SIG-M5 treated with dmso at 0.1 percent for 504 hours (cell line): ENCODE measurements around the gene SLC22A1.

ENCODE experiments used
- DNase-seq: peaks from one replicate; lab custom pipeline; 2025; ENCODE audit not compliant: unreplicated experiment; lab: John Stamatoyannopoulos, UW

The SLC22A1 gene

DNA sequence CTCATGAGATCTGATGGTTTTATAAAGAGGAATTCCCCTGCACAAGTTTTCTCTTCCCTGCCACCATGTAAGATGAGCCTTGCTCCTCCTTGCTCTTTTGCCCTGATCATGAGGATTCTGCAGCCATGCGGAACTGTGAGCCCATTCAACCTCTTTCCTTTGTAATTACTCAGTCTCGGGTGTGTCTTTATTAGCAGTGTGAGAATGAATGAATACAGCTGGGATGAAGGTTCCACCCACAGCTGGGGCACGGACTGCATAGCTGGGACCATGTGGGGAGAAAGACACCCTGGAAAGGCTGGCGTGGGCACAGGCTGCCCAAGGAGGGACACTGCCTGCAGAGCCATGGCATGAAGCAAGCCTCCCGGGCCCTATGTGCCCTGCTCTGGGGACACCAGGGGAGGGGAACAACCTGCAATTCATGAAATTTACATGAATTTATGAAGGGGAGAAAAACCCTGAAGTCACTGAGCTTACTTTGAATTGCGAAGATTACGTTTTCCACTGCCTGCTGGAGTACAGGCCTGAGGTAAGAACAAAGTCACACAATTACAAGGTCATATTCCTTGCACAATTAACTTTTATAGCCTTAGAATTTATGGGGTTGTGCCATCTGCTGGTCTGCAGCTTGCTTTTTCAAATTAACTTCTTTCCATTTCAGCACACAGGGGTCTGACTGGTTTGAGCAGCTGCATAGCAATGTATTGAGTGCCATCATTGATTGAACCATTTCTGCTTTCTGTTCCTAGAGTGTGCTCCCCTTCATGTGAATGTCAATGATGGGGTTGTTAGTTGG, 46.2 kb downstream of the SLC22A1 start:
- no peak for DNase-seq

GRCh38 chr6:160170018-160170680, 48.5 kb downstream of the SLC22A1 start:
- DNase-seq: no peak

DNA sequence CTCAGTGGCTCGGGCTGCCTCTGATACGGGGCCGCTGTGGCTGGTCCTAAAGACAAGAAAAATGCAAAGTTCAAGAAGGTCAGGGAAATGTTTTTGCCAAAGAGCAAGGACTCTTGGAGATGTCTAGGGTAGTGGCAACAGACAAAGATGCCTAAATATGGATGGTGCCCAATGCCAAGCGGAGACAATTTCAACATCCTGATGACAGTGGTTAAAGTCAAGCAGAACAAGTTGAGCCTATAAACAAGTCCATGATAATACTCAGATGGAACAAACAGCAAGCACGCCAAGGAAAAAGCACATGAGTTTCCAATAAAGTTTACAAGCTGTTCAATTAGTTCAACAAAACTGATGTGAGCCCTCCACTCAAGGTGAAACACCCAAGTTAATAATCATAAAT, 51.1 kb downstream of the SLC22A1 start:
- no peak for DNase-seq

GRCh38 chr6:160173806-160174527, 52.4 kb downstream of the SLC22A1 start:
- DNase-seq: no peak

DNA sequence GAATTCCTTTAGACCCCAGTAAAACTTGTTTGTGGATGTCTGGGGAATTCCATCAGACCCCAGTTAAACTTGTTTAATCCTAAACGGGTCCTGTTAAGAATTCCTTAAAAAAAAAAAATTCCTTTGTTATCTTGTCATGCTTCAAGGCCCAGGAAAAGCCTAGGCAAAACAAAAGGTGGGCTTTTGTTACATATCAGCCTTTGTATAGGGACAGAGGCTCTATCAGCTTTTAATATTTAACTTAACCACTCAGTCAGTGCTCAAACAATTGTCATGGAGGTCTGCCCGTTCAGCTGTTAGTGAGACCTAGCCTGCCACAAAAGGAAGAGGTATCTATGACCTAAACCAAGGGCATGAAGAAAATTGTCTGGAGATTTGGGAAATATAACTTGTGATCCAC, 53.1 kb downstream of the SLC22A1 start:
- no peak for DNase-seq

DNA sequence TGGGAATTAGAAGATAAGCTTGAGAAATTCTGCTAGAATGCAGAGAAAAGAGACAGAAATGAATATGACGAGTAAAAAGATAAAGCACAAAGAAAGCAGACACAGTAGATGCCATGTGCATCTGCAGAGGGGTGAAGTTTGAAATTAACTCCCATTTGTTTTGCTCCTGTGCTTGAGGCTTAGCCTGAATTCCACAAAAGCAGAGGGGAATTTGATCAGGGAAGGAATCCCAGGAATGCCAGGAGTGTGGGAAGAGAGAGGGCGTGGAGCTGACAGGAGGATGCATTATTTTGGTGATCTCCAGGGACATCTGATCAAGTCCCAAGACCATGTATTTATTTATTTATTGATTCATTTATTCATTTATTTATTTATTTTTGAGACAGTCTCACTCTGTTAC, 55.6 kb downstream of the SLC22A1 start:
- no peak for DNase-seq

DNA sequence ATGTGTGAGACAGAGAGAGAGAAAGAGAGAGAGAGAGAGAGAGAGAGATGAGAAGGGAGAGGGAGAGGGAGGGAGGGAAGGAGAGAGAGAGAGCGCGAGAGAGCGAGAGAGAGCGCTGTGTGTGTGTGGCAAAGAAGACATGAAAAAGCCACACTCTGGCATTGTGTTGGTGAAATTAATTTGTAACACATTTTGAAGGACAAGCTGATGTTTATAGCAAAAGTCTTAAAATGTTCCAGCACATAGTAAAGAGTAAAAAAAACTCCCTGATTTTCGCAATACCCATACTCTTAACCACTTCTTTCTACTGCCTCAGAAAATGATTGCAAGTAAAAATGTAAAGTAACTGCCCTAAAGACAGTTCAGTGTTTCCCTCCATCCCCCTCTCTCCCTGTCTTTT, 56.7 kb downstream of the SLC22A1 start:
- DNase-seq: no peak

DNA sequence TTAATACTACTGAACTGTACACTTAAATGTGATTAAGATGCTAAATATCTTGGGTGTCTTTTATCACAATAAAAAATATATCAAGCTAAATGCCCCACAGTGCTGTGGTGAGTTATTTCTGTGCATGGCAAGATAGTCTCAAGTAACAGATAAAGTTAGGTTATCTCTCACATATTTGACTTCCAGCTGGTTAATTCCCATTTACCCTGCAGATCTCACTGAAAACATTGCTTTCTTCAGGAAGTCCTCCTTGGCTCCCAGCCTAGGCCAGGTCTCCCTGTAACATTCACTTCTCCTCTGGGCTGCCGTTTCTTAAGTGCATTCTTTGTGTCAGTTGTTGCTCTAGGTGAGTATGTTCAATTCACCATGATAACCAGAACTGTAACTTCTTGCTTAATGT, 59.1 kb downstream of the SLC22A1 start:
- DNase-seq: no peak

DNA sequence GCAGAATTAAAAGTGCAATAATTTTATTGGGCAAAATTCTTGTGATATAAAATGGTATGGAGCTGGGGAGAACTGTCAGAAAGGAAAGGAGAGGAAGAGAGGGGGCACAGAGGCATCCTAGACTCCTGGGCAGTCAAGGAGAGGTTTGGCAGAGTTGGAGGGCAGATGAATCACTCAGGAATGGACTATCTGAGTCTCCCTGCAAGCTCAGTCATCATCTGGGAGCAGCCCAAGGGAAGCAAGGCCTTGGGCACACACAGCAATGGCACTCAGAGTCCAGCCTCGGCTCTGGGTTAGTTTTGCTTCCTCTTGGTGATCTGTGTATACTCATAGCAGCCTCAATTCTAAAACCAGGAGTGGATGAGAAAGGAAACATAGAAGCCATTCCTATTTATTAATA, 67.2 kb downstream of the SLC22A1 start:
- no peak for DNase-seq

DNA sequence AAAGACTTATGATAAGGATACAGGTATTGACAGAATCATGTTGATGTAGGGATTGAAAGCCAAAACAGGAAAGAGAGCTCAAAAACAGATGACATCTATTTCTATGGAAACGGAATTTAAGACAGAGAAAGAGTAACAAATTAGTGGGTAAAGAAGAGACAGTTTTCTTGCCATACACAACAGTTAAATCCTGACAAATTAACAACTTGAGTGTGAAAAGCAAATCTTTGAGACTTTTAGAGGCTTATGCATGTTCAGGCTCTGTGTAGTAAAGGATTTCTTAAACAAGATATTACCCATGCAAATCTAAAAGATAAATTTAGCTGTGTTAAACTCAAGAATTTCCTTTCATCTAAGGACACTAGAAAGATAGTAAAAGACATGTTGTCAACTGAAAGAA, 68.5 kb downstream of the SLC22A1 start:
- no peak for DNase-seq

DNA sequence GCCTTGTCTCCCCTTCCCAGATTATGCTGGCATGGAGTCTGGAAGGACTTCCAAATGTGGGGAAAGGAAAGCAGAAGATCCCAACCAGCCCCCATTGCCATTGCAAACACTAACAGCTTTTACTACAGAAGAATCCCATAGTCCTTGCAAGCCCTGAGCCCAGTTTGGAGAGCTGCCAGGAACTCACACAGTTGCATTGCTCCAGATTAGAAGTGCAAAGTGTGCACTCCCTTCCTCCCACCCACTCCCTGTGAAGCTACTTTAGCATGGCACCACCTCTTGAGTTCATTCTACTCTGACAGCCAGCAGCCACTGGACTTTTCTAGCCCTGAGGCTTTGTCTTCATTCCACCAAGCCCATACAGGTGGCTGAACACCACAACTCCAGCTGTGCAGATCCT, 69.4 kb downstream of the SLC22A1 start:
- DNase-seq: no peak

DNA sequence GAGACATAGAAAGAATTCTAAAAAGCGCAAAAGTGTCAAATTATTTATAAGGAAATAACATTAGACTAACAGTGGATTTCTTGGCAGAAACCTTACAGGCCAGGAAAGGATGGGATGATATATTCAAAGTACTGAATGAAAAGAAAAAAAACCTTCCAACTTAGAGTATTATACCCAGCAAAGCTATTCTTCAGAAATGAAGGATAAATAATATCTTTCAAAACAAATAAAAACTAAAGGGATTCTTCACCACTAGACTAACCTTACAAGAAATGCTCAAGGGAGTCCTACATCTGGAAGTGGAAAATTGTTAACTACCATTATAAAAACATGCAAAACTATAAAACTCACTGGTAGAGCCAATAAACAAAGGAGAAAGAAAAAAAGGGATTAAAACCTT, 71.2 kb downstream of the SLC22A1 start:
- no peak for DNase-seq

- no peak for DNase-seq
Measured at GRCh38 chr6:160194808-160195207, 73.2 kb downstream of the SLC22A1 start.

DNA sequence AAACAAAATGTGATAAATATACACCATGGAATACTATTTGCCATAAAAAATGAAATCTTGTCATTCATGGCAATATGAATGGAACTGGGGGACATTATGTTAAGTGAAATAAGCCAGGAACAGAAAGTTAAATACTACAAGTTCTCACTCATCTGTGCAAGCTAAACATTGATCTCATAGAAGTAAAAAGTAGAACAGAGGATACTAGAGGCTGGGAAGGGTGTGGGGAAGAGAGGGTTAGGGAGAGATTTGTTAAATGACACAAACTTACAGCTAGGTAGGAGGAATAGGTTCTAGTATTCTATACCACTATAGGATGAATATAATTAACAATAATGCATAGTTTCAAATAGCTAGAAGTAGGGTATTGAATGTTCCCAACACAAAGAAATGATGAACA, 76.0 kb downstream of the SLC22A1 start:
- DNase-seq: no peak

DNA sequence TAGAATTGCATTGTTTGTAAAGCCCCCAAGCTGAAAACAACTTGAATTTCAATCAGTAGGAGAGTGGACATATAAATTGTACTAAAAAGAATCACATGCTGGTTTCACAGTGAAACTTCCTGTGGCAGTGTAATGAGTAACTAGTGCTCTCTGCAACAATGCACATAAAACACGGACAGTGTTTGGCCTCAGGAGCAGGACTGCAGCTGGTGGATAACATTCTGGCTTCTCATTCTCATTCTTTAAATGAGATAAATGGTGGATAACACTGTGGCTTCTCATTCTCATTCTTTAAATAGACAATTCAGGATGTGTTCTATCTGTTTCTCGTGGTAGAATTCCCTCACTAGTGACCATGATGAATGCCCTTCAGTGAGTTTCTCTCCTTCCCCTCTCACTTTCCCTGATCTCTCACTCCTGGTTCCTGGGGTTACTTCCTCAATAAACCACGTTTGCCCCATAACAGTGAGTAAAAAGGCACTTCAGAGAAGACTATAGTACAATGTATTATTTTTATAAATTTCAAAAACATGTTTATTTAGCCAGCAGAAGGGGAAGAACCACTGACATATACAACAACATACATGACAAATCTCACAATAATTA, 77.1 kb downstream of the SLC22A1 start:
- no peak for DNase-seq

DNA sequence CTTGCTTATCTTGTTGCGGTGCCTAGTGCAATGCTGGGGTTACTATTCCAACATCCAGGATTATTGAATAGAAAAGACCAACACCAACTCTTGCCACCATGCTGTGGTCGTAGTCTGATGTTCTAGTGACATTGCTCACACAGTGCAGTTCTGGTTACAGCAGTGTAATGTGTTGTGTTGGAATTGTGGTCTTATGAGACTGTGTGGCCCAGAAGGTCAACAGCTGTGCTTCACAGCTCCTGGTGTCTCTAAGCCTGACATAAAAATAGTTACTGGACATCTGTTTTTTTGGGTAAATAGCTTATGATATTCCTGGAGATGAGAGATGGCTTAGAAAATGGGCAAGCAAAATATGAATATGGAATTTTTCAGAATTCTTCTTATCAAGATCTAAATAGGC, 79.4 kb downstream of the SLC22A1 start:
- no peak for DNase-seq

DNA sequence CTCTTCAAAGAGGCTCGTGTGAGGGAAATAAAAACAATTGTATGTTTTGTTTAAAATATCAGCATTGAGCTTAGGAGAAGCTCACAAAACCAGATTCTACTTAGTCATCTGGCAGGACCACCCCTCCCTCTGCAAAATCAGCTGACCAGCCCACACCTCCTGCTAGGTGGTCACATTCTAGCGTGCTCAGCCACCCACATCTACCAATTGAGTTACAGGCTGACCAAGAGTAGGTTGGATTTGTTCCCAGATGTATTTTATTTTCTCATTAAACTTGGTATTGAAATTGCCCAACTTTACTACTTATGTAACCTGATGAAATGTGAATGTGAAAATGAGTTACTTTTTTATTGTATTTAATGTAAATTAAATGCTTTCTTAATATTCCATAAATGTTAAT, 80.8 kb downstream of the SLC22A1 start:
- DNase-seq: no peak

DNA sequence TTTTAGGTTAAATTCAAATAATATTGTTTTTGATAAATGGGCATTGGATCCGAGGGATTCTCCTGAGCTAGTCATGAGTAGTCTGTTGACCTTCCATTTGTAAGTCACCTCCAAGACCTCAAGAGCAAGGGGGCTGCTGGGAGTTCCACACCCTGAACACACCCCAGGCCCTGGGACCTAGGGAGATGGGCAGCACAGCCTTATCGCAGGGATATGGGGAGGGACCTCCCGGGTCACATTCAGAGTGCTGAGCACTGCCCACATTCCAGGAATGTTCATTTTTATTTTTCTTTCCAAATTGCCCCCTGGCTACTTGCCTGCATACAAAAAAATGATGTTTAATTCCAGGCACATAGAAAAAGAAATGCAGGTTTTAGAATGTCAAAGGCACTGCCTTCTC, 81.5 kb downstream of the SLC22A1 start:
- no peak for DNase-seq

- no peak for DNase-seq
Measured at GRCh38 chr6:160203522-160203921, 81.9 kb downstream of the SLC22A1 start.

DNA sequence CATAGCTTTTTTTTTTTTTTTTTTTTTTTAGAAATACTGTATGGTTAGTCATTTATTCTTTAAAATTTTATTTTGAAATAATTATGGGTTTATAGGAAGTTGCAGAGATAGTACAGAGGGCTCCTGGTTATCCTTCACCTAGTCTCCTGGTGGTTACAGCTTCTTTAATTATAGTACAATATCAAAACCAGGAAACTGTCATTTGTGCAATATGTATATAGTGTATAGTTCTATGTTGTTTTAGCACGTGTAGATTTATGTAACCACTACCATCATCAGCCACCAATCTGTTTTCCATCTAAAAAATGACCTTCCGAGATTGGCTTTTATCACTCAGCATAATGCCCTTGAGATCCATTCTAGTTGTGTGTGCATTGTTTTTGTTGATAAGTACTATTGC, 82.3 kb downstream of the SLC22A1 start:
- DNase-seq: no peak

DNA sequence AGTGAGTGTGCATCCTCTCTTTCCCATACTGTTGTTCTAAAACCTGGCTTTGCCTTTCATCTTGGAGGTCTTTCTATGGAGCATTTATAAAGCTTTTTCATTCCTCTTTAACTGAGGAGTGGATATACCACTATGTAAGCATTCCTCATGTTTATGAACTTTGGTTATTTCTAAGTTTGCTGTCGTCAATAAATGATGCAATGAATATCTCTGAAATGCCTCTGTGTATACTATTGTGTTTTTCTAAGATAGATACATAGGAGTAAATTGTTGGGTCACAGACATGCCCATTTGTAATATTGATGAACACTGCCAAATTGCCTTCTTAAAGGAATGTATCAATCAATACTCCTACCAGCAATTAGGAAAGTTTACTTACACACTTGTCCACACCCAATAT, 83.1 kb downstream of the SLC22A1 start:
- DNase-seq: no peak

DNA sequence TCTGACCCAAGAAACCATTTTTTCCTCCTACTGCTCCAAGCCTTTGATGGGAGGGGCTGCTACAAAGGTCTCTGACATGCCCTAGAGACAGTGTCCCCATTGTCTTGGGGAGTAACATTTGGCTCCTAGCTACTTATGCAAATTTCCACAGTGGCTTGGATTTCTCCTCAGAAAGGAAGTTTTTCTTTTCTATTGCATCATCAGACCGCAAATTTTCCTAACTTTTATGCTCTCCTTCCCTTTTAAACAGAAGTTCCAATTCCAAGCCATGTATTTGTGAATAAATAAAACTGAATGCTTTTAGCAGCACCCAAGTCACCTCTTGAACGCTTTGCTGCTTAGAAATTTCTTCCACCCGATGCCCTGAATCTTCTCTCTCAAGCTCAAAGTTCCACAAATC, 86.0 kb downstream of the SLC22A1 start:
- no peak for DNase-seq
